H1 (cell line): Measurements from ENCODE around the gene CD47. TPM values are rescaled to one million over a fixed set of nuclear protein-coding genes. Genes with fewer than 3 reads are reported as not detected.

Source experiments
- GTF2F1 ChIP-seq: IDR thresholded peaks from 2 replicates; pipeline ENCODE4 v1.6.1; 2012; ENCODE audit warnings: low read depth, low read length, improper control_type of control experiment, borderline replicate concordance
- POLR2A ChIP-seq, 2 experiments: IDR thresholded peaks; 1 replicate in 1 of 2; 2 replicates in 1 of 2; pipeline ENCODE4 v1.6.1; 2011; ENCODE audit warnings: low read depth in 2 of 2, low read length in 2 of 2, mild to moderate bottlenecking in 2 of 2; ENCODE audit errors: control extremely low read depth in 1 of 2
- RFX5 ChIP-seq: IDR thresholded peaks from 2 replicates; pipeline ENCODE4 v1.6.1; 2011; ENCODE audit warnings: low read depth, low read length, improper control_type of control experiment, borderline replicate concordance
- polyA plus RNA-seq, 7 experiments: library from polyadenylated mRNA; depleted of rRNA in 3 of 7; stranded (reverse) in 5 of 7; unstranded in 2 of 7; fragments of >200 nt in 5 of 7; fragments of 200-250 nt in 2 of 7; gene quantifications; 1 replicate in 5 of 7; 2 replicates in 1 of 7; 4 replicates in 1 of 7; pipeline versions ENCODE4 v1.2.1 to v1.2.3, GENCODE V29; 2011 to 2013; ENCODE audit warnings: missing spikeins in 2 of 7, mixed read lengths in 2 of 7
- total RNA-seq: library from RNA; stranded (reverse); fragmentation: NEBNext Ultra II Directional; extraction: Animal tissue kit (Norgen Biotek cat#: 25700); gene quantifications from 2 replicates; pipeline ENCODE4 v1.2.1, GENCODE V29; 2021
- TF ChIP-seq, protein P1 (sequence below): fragments of 300-600 bp; sonication (generic); IDR thresholded peaks from 2 replicates; pipeline ENCODE4 v1.7.1; 2012; ENCODE audit warnings: low read length, moderate library complexity, mild to moderate bottlenecking, inconsistent platforms; ENCODE audit not compliant: insufficient replicate concordance

CD47 gene
- total and polyA plus RNA-seq, 2 of the 8 experiments (the other 6 are each of a cell fraction or from before 2014, with no cell fraction given): 14.4 to 19.3 TPM

- TF ChIP-seq, protein P1, sequence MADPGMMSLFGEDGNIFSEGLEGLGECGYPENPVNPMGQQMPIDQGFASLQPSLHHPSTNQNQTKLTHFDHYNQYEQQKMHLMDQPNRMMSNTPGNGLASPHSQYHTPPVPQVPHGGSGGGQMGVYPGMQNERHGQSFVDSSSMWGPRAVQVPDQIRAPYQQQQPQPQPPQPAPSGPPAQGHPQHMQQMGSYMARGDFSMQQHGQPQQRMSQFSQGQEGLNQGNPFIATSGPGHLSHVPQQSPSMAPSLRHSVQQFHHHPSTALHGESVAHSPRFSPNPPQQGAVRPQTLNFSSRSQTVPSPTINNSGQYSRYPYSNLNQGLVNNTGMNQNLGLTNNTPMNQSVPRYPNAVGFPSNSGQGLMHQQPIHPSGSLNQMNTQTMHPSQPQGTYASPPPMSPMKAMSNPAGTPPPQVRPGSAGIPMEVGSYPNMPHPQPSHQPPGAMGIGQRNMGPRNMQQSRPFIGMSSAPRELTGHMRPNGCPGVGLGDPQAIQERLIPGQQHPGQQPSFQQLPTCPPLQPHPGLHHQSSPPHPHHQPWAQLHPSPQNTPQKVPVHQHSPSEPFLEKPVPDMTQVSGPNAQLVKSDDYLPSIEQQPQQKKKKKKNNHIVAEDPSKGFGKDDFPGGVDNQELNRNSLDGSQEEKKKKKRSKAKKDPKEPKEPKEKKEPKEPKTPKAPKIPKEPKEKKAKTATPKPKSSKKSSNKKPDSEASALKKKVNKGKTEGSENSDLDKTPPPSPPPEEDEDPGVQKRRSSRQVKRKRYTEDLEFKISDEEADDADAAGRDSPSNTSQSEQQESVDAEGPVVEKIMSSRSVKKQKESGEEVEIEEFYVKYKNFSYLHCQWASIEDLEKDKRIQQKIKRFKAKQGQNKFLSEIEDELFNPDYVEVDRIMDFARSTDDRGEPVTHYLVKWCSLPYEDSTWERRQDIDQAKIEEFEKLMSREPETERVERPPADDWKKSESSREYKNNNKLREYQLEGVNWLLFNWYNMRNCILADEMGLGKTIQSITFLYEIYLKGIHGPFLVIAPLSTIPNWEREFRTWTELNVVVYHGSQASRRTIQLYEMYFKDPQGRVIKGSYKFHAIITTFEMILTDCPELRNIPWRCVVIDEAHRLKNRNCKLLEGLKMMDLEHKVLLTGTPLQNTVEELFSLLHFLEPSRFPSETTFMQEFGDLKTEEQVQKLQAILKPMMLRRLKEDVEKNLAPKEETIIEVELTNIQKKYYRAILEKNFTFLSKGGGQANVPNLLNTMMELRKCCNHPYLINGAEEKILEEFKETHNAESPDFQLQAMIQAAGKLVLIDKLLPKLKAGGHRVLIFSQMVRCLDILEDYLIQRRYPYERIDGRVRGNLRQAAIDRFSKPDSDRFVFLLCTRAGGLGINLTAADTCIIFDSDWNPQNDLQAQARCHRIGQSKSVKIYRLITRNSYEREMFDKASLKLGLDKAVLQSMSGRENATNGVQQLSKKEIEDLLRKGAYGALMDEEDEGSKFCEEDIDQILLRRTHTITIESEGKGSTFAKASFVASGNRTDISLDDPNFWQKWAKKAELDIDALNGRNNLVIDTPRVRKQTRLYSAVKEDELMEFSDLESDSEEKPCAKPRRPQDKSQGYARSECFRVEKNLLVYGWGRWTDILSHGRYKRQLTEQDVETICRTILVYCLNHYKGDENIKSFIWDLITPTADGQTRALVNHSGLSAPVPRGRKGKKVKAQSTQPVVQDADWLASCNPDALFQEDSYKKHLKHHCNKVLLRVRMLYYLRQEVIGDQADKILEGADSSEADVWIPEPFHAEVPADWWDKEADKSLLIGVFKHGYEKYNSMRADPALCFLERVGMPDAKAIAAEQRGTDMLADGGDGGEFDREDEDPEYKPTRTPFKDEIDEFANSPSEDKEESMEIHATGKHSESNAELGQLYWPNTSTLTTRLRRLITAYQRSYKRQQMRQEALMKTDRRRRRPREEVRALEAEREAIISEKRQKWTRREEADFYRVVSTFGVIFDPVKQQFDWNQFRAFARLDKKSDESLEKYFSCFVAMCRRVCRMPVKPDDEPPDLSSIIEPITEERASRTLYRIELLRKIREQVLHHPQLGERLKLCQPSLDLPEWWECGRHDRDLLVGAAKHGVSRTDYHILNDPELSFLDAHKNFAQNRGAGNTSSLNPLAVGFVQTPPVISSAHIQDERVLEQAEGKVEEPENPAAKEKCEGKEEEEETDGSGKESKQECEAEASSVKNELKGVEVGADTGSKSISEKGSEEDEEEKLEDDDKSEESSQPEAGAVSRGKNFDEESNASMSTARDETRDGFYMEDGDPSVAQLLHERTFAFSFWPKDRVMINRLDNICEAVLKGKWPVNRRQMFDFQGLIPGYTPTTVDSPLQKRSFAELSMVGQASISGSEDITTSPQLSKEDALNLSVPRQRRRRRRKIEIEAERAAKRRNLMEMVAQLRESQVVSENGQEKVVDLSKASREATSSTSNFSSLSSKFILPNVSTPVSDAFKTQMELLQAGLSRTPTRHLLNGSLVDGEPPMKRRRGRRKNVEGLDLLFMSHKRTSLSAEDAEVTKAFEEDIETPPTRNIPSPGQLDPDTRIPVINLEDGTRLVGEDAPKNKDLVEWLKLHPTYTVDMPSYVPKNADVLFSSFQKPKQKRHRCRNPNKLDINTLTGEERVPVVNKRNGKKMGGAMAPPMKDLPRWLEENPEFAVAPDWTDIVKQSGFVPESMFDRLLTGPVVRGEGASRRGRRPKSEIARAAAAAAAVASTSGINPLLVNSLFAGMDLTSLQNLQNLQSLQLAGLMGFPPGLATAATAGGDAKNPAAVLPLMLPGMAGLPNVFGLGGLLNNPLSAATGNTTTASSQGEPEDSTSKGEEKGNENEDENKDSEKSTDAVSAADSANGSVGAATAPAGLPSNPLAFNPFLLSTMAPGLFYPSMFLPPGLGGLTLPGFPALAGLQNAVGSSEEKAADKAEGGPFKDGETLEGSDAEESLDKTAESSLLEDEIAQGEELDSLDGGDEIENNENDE: no peak
- no peak for TF ChIP-seq GTF2F1
- TF ChIP-seq RFX5: no peak
- no peak for TF ChIP-seq POLR2A (IDR thresholded peaks at IDR 0.05; ENCODE audit: control extremely low read depth in 1 of 2, low read depth in 2 of 2, low read length in 2 of 2)
- TF ChIP-seq, all 59 proteins: peak for 0
These were observed 61.4 kb downstream of the CD47 start (continued) for GRCh38 chr3:108029466-108029865.
